Testis (tissue), 2 donors: ENCODE data around the gene SYT13.

ENCODE experiments used
- POLR2A ChIP-seq: fragments of 450-650 bp; IDR thresholded peaks from one replicate; pipeline ENCODE4 v1.6.1; 2017; ENCODE audit warnings: antibody characterized with exemption, mild to moderate bottlenecking, moderate library complexity
- TF ChIP-seq, protein P1 (sequence below), 3 experiments: fragments of 450-650 bp in 2 of 3; fragments of 200-600 bp in 1 of 3; sonication (generic) in 1 of 3; IDR thresholded peaks; one replicate each; pipeline ENCODE4 v1.5.1; 2016 to 2019; ENCODE audit warnings: antibody characterized with exemption in 3 of 3, mild to moderate bottlenecking in 2 of 3, moderate library complexity in 1 of 3

DNA sequence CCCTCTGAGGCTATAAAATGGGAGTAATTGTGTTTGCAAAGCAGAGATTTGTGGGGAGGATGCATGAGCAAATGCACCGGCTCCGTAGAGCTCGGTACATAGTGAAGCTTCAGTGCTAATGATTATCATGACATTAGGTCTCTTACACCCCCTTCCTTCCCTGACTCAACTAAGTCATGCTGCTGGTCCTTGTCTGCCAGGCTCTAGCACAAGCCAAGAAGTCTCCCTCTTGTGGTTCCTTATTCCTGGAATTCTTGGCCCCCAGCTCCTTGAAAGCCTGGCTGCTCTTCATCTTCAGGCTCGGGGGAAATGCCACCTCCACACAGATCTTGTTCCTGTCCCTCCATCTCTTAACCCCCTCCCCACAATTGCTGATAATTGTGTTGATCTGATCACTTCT, 45.7 kb upstream of the SYT13 start:
- TF ChIP-seq, protein P1, sequence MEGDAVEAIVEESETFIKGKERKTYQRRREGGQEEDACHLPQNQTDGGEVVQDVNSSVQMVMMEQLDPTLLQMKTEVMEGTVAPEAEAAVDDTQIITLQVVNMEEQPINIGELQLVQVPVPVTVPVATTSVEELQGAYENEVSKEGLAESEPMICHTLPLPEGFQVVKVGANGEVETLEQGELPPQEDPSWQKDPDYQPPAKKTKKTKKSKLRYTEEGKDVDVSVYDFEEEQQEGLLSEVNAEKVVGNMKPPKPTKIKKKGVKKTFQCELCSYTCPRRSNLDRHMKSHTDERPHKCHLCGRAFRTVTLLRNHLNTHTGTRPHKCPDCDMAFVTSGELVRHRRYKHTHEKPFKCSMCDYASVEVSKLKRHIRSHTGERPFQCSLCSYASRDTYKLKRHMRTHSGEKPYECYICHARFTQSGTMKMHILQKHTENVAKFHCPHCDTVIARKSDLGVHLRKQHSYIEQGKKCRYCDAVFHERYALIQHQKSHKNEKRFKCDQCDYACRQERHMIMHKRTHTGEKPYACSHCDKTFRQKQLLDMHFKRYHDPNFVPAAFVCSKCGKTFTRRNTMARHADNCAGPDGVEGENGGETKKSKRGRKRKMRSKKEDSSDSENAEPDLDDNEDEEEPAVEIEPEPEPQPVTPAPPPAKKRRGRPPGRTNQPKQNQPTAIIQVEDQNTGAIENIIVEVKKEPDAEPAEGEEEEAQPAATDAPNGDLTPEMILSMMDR (IDR thresholded peaks at IDR 0.05) = no peak
- TF ChIP-seq POLR2A = no peak
